Erythroblast (primary cell): Measurements from ENCODE around the gene SLC13A3.

Source experiments
- GATA1 ChIP-seq: IDR thresholded peaks from 2 replicates; pipeline ENCODE4 v1.6.1; 2011; ENCODE audit warnings: low read depth, mild to moderate bottlenecking, control low read depth, low read length, moderate library complexity
- POLR2A ChIP-seq: IDR thresholded peaks from 2 replicates; pipeline ENCODE4 v1.6.1; 2011; ENCODE audit warnings: mild to moderate bottlenecking, low read length

- TF ChIP-seq POLR2A, result no peak
- no peak for TF ChIP-seq GATA1
These were observed 106.0 kb downstream of the SLC13A3 start for GRCh38 chr20:46545077-46545826.
